Measurements from ENCODE around the gene MECR. TPM values are rescaled to one million over a fixed set of nuclear protein-coding genes. Genes with fewer than 3 reads are reported as not detected.

Gene MECR
- total and polyA plus RNA-seq, 2 experiments from 2014 or later: 41.4 to 60.0 TPM

GRCh38 chr1:29164588-29164987 lies 66.1 kb downstream of the MECR start:
- Histone ChIP-seq H3K9me3 (ENCODE audit: low read depth) (no peaks in the 10 kb centered on the region), H3K36me3 (peaks cover 28% of the 10 kb centered on the region), H3K4me3 (no peak overlapping the region), H3K27me3 (no peaks in the 10 kb centered on the region), H3K4me1 (ENCODE audit: low read depth) (peaks cover 19% of the 10 kb centered on the region), H3K27ac (no peak overlapping the region)
- DNase-seq (ENCODE audit: low read depth in 1 of 2, low spot score in 1 of 2): no peak
- TF ChIP-seq, protein P1, sequence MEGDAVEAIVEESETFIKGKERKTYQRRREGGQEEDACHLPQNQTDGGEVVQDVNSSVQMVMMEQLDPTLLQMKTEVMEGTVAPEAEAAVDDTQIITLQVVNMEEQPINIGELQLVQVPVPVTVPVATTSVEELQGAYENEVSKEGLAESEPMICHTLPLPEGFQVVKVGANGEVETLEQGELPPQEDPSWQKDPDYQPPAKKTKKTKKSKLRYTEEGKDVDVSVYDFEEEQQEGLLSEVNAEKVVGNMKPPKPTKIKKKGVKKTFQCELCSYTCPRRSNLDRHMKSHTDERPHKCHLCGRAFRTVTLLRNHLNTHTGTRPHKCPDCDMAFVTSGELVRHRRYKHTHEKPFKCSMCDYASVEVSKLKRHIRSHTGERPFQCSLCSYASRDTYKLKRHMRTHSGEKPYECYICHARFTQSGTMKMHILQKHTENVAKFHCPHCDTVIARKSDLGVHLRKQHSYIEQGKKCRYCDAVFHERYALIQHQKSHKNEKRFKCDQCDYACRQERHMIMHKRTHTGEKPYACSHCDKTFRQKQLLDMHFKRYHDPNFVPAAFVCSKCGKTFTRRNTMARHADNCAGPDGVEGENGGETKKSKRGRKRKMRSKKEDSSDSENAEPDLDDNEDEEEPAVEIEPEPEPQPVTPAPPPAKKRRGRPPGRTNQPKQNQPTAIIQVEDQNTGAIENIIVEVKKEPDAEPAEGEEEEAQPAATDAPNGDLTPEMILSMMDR (IDR thresholded peaks at IDR 0.05; ENCODE audit: low read depth, low read length): no peak

GRCh38 chr1:29162476-29163138 lies 68.1 kb downstream of the MECR start:
- no peak overlapping the region for H3K27ac ChIP-seq
- no peaks in the 10 kb centered on the region for H3K9me3 ChIP-seq (ENCODE audit: low read depth)
- TF ChIP-seq, protein P1 (IDR thresholded peaks at IDR 0.05; ENCODE audit: low read depth, low read length): no peak
- DNase-seq (ENCODE audit: low read depth in 1 of 2, low spot score in 1 of 2): no peak
- H3K4me3 ChIP-seq: no peak overlapping the region
- H3K27me3 ChIP-seq: no peaks in the 10 kb centered on the region
- H3K4me1 ChIP-seq (ENCODE audit: low read depth): peaks cover 27% of the 10 kb centered on the region
- H3K36me3 ChIP-seq: peaks cover 34% of the 10 kb centered on the region

DNA sequence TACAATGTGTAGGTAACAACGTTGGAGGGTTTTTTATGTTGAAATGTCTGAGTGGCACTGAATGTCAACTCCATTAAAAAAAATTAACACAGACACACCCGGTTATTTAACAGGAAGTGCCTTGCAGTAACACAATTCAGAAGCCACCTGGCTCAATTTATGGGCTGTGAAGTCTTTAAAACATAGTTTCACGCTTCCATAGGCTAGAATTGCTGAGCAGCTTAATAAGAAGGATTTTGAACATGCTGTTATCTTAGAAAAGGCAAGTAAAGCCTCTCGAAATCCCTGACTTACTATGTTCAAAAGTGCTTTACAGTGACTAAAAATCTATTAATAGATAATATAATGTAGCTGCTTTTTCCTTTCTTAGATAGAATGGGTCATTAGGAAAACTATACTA lies 68.7 kb downstream of the MECR start:
- TF ChIP-seq, protein P1 (IDR thresholded peaks at IDR 0.05; ENCODE audit: low read depth, low read length): no peak
- no peak for DNase-seq (ENCODE audit: low read depth in 1 of 2, low spot score in 1 of 2)
- Histone ChIP-seq H3K36me3 (peaks cover 31% of the 10 kb centered on the region), H3K27ac (no peak overlapping the region), H3K4me1 (ENCODE audit: low read depth) (peaks cover 33% of the 10 kb centered on the region), H3K27me3 (no peaks in the 10 kb centered on the region), H3K9me3 (ENCODE audit: low read depth) (no peaks in the 10 kb centered on the region), H3K4me3 (no peak overlapping the region)

DNA sequence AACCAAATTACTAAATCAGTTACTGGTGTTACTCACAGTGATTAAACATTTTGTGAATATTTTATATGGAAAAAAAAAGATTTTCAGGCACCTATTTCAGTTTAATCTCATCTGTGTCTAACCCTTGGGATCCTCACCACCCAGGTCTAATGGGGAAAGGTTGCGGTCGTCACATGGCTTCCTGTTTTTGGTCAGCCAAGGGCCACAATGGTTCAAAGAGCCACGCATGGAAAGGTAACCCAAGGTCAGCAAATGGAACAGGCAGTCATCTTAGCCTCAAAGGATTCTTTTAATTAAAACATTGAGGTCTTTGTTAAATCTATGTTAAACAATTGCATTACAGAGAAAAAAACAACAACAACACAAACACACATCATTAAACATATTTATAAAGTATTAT lies 71.0 kb downstream of the MECR start:
- TF ChIP-seq, protein P1 (IDR thresholded peaks at IDR 0.05; ENCODE audit: low read depth, low read length): no peak
- Histone ChIP-seq H3K9me3 (ENCODE audit: low read depth) (no peaks in the 10 kb centered on the region), H3K27me3 (no peaks in the 10 kb centered on the region), H3K4me1 (ENCODE audit: low read depth) (peaks cover 47% of the 10 kb centered on the region), H3K4me3 (no peak overlapping the region), H3K27ac (peak overlapping the region; percentile 97), H3K36me3 (peaks cover 21% of the 10 kb centered on the region)
- DNase-seq (ENCODE audit: low read depth in 1 of 2, low spot score in 1 of 2): no peak

DNA sequence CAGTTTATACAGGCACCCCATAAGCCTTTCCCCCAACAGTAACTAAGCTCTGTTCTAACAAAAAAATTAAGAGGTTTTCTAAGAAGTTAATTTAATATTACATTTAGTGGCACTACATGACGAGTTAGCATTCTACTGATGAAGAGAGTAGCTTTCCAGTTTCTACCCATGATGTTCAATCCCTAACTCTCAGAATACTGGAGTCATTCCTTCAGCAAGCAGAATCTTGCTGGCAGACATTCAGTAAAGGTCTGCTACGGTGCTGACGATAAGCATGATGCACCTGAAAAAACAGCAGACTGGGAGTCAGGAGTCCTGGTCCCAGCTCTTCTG lies 73.5 kb downstream of the MECR start:
- Histone ChIP-seq H3K27ac (peak overlapping the region; percentile 97), H3K9me3 (ENCODE audit: low read depth) (no peaks in the 10 kb centered on the region), H3K4me3 (no peak overlapping the region), H3K4me1 (ENCODE audit: low read depth) (peaks cover 35% of the 10 kb centered on the region), H3K27me3 (no peaks in the 10 kb centered on the region), H3K36me3 (peaks cover 42% of the 10 kb centered on the region)
- DNase-seq (ENCODE audit: low read depth in 1 of 2, low spot score in 1 of 2): peak in 1 of 2 donors; percentile 36
- TF ChIP-seq, protein P1 (IDR thresholded peaks at IDR 0.05; ENCODE audit: low read depth, low read length): no peak
